ENCODE measurements around the gene ARID5A.
"Not testable (repeated sequence)": the region's sequence is repeated elsewhere in the genome, so short reads cannot be mapped to it uniquely, and the experiment has no call there.

GRCh38 chr2:96557421-96557820, 20.9 kb downstream of the ARID5A start:
- not testable (repeated sequence) for TF ChIP-seq EZH2 (IDR thresholded peaks at IDR 0.05; ENCODE audit: borderline replicate concordance, low read depth, low read length, poor library complexity, severe bottlenecking); CTCF (conservative IDR thresholded peaks at IDR 0.05; ENCODE audit: low read depth, low read length)
